Occipital lobe (tissue), 2 donors: Measurements from ENCODE around the gene MRPL47. TPM values are rescaled to one million over a fixed set of nuclear protein-coding genes. Genes with fewer than 3 reads are reported as not detected.
A peak's percentile ranks its signal among the peaks of the same experiment; 100 is the strongest.
"Not testable (repeated sequence)": the region's sequence is repeated elsewhere in the genome, so short reads cannot be mapped to it uniquely, and the experiment has no call there.

Experiments
- DNase-seq: peaks from one replicate; lab custom pipeline; 2025; lab: John Stamatoyannopoulos, UW
- total RNA-seq: library from RNA; depleted of rRNA; stranded (reverse); fragments of >200 nt; gene quantifications from one replicate; pipeline ENCODE4 v1.2.3, GENCODE V29; 2014

The MRPL47 gene
- 29.5 TPM for total RNA-seq

DNA sequence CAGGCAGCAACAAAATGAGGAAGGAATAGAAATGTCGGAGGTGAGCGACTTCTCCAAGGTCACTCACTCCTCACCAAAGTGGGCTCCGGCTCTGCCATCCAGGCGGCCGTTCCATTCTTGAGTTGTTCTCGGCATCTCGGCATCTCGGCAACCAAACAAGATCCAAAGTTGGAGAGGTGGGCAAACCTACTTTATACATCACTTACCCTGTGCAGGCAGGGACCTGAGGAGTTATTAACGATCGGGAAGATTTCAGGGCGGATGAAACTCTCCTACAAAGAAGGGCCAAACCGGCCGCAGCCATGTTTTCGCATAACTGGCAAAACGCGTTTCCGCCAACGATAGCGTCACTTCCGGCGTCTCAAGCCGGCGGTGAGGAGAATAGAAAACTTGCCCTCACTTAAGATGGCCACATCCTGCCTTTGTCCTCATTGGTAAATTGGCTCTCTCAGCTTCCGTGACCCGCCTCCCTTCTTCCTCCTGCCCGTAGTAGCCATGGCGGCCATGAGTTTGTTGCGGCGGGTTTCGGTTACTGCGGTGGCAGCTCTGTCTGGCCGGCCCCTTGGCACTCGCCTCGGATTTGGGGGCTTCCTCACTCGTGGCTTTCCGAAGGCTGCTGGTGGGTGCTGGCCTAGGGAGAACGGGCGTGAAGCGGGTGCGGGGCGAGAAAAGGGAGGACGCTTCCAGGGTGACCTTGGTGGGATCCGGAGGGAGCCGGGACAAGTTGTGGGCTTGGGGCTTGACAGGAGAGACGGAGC, at the start of gene MRPL47, which contains the start of gene NDUFB5:
Gene MRPL47 (minus strand): TSS at position 318 of the 758 bp plus-strand sequence. CDS start 14 bp downstream, at position 304.
Gene NDUFB5 (plus strand): TSS at position 474 of the 758 bp plus-strand sequence. CDS start 22 bp downstream, at position 496.
- DNase-seq = peak; percentile 93

DNA sequence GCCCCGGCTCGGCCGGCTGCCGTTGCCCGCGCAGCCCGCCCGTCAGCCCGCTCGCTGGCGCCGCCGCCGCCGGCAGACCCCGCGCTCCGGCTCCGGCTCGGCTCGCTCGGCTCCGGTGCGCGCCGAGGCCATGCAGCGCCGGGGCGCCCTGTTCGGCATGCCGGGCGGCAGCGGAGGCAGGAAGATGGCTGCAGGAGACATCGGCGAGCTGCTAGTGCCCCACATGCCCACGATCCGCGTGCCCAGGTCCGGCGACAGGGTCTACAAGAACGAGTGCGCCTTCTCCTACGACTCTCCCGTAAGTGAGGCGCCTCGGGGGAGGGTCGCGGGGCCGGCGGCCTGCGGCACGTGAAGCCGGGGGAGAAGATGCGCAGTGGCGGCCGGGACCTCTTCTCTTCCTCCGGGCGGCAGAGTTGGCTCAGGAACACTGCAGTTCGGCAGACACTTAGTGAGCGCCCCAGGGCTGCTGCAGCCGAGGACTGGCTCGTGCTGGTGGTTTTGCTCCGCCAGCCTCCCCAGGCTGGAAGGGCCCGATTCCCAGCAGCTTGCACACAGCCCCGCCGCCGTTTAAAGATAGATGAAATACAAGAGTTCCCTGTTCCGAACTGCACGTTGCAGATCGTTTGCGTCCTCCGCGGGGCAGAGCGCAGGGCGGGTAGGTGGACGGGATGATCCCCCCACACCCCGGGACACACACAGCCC, 48.8 kb upstream of the MRPL47 start:
- DNase-seq = peak; percentile 69

DNA sequence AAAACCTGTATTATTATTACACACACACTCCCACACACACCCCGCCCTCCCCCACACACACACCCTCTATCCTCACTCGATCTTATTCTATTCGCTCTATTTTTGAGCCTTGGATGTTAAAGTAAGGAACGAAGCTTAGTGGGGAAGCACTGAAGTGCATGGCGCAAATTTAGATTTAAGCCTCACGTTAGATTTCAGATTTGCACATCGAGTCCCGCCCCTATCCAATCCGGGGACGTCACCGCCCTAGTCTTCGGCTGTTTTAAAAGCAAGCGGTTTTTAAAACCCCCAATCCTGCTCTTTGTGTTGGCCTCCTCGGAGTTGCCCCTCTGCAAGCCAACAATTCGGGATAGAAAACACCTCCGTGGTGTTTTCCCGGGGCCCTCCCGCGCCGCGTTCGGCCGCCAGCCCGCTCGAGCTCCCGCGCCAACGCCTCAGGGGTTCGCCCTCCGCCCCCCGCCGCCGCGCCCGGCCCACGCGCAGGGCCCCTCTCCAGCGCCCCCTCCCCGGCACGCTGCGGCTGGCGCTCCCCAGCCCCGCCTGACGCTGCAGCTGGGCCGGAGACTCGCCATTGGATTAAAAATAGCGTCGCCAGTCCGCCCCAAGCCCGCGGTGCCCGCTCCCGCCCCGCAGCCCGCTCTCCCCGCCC, 48.1 kb upstream of the MRPL47 start, which contains the start of gene USP13:
Gene USP13 (plus strand): TSS at position 594 of the 649 bp plus-strand sequence. CDS start 186 bp downstream, outside the sequence.
- peak; percentile 79 for DNase-seq

DNA sequence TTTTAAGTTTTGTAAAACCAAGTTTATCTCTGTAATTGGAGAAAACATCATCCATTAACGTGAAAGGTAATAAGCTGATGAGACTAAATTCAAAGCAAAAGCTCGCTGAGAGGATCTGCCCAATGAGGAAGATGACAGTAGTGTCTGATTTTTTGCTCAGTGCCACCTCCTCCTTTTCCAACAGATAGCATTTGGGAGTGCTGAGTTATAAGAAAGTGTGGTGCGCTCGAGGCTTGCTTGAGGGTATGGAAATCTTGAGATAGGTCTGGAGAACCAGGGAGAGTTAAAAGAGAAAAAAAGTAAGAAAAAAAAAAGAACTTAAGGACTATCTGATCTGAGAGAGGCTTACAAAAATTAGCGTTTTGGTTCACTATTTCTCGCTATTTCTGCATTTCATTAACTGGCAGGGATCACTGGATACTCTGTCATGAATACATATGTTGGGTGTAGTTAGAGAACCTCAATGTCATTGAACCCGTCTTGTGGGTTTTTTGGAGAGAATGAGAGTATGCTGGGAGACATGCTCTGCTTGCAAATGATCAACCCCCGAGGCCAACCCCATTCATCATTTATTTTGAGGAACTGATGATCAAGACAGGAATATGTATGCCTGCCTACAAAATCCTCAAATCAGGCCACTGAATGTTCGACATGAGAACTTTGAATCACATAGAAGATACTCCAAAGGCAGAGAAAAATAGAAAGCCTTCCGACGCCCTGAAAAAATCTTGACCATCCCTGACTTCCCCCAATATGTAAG, 47.4 kb upstream of the MRPL47 start:
- DNase-seq = no peak

DNA sequence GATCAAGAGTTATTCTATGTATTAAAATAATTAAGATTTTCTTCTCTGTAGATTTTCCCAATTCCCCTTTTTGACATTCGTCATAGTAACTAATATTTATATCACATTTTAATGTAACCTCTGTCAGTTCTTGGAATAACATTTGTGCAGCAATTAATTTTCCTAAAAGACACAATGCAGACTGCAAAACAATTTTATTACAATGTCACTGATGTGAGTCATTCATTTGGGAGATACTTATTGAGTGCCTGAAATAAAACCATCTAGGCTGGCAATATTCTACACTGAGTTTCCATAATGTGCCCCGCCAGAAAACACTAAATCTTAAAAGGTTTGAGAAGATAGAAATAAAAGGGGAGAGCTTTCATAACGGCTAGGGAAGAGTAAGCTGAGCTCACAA, 41.7 kb upstream of the MRPL47 start:
- DNase-seq = no peak

DNA sequence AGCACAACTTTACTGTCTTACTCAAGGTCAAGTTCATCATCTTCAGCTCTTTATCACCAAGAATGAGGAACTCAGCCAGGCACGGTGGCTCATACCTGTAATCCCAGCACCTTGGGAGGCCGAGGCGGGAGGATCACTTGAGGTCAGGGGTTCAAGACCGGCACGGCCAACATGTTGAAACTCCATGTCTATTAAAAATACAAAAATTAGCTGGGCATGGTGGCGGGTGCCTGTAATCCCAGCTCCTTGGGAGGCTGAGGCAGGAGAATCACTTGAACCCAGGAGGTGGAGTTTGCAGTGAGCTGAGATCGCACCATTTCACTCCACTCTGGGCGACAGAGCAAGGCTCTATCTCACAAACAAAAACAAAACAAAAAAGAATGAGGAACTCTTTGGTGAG, 39.4 kb upstream of the MRPL47 start:
- not testable (repeated sequence) for DNase-seq

DNA sequence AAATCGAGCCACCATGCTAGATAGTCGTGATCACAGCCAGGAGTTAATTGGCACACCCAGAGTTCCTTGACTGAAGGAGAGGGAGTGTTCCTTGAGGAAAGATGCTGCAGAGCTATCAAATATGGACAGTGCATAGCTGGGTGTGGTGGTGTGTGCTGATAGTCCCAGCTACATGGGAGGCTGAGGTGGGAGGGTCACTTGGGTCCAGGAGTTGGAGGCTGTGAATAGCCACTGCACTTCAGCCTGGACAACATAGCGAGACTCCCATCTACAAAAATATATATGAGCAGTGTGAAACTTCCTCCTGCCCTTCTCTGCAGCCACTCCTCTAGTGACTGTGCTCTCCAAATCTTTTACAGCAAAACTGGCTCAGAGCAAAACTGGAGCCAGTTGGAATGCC, 38.4 kb upstream of the MRPL47 start:
- DNase-seq = no peak

DNA sequence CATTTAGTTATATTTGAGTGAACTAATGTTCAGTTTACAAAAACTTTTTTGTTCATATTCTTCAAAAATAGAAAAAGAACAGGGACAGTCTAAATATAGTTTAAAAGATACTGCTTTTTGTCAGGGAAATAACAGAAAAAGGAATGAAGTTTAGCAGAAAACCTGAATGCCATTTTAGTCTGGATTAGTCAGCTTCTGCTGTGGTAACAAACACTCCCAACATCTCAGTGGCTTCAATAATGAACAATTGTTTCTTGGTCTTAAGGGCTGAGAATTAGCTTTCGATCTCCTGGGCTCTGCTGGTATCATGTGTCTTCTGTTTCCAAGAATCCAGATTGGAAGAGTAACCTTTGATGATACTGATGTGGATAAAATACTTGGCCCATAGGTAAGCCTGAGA, 36.0 kb upstream of the MRPL47 start:
- DNase-seq = no peak

DNA sequence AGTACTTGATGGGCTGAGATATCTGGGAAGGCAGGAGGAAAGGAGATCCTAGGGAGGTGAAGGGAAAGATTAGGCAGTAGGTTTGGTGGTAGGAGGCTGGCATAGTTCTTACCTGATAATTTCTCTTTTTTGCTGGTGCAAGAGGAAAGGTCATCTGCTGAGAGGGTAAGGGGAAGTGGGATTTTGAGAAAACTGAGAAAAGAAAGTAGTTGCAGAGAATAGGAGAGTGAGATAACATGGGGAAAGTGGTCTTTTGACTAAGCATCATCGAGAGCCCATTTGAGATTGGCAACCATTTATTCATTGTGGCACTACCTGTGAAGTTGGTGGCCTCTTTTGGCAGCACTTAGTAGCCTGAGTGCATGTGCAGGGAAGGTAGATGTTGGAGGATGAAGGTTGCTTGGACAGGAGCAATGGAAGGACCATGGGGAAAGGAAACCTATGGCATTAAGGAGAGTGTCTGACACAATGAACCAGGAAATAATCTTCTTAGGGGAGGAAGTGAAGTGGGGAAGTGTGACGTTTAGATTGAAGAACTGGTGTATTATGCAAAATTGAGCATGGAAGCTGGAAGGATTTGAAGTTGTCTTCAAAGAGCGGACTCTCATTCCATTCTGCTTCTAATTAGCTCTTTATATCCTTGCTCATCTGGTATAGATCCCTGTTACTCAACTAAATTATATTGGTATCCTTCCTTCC, 26.5 kb upstream of the MRPL47 start:
- DNase-seq = no peak

DNA sequence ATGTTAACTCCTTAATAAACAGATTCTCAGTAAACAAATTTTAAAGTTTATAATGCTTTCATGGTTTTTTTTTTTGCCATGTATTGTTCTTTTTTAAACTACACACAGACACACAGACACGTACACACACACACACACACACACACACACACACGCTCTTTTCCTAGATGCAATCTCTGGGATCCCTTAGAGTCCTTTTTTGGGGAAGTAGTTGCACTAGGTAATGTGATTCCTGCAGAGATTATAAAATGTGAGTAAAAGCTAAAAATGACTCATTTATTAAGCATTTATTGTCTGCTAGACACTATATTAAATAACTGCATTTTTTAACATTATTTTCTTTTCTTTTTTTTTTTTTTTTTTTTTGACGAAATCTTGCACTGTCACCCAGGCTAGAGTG, 20.0 kb upstream of the MRPL47 start:
- no peak for DNase-seq

DNA sequence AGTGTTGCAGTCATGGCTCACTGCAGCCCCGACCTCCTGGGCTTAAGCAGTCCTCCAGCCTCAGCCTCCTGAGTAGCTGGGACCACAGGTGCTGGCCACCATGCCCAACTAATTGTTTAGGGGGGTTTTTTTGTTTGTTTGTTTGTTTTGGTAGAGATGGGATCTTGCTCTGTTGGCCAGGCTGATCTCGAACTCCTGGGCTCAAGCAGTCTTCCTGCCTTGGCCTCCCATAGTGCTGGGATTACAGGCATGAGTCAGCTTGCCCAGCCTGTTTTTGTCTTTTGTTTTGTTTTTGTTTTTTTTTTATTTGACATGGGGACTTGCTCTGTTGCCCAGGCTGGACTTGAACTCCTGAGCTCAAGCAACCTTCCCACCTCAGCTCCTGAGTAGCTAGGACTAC, 17.6 kb upstream of the MRPL47 start:
- no peak for DNase-seq

DNA sequence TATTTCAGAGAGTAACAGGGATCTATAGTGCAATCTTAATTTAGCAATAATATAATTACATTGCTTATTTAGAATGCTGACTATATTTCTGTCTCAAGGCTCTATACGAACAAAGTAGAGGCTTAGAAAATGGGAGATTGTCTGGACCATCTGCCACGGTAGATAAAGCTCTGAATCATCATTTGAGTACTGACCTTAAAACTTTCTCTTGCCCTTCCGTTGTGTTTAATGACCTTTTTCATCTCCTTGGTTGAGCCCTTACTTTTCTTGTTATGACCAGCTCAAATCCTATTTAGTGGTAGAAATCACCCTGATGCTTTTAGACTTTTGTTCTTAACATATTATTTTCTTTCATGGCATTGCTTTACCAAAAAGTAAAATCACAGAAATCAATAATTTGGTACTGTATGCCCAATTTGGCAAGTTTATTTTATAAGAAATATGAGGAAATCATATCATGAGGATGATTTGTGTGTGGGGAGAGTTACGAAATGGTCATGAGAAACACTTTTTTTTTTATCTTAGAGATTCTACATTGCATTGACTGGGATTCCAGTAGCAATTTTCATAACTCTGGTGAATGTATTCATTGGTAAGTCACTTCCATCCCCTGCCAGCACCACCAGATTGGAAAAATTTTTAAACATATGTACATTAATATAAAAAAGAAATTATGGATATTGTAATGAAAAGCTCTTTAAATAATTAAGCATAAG, 11.2 kb upstream of the MRPL47 start:
- DNase-seq = no peak

DNA sequence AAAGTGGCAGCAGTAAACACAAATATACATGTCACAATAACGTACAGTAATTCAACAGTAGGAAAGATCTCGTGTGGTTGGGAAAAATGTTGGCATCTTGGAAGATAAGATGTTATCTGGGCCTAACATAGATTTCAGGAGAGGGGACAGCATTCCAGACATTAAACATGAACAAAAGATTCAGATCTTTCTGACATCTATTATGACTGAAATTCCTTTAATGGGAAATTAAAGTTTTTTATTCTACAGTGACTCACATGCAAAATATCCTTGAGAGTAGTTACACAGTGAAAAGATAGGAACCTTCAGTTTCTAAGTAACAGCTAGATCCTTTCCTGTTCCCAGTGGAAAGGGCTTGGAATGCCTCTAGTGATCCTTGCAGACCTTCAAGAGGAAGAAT, 9.4 kb upstream of the MRPL47 start:
- no peak for DNase-seq

DNA sequence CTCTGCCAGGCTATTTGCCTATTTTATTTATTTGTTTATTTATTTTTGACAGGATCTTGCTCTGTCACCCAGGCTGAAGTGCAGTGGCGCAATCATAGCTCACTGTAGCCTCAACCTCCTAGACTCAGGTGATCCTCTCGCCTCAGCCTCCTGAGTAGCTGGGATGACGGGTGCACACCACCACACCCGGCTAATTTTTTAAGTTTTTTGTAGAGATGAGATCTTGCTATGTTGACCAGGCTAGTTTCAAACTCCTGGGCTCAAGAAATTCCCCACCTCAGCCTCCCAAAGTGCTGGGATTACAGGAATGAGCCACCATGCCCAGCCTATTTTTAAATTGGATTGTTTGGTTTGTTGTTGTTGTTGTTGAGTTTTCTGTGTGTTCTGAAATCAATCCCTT, 5.6 kb upstream of the MRPL47 start:
- DNase-seq = no peak

DNA sequence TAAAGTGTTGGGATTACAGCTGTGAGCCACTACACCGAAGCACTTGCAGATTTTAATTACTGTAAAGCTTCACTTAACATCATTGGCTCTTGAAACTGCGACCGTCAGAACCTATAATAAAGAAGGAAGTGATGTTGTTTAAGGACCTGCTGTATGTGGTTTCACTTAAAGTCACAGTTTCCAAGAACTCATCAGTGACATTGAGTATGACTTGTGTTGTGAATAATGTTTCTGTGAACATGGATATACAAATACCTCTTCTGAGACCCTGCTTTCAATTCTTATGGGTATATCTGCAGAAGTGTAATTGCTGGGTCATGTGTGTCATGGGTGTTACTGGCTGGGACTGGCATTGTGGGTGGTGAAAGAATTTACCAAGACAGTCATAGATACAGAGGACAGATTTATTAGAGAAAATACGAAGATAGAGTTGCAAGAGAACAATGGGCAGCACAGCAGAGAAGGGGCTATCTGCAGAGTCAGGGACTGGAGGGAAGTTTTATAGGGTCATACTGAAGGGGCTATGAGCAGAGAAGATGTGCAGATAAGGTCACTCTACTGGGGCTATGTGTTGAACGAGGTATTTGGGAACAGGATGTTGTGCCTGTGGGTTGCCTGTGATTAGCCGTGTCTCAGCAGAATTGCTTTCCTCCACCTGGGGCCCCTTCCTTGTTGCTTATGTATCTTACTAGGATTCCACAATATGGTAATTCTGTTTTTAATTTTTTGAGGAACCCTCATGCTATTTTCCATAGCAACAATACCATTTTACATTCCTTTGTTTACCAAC, 4.7 kb upstream of the MRPL47 start:
- no peak for DNase-seq

DNA sequence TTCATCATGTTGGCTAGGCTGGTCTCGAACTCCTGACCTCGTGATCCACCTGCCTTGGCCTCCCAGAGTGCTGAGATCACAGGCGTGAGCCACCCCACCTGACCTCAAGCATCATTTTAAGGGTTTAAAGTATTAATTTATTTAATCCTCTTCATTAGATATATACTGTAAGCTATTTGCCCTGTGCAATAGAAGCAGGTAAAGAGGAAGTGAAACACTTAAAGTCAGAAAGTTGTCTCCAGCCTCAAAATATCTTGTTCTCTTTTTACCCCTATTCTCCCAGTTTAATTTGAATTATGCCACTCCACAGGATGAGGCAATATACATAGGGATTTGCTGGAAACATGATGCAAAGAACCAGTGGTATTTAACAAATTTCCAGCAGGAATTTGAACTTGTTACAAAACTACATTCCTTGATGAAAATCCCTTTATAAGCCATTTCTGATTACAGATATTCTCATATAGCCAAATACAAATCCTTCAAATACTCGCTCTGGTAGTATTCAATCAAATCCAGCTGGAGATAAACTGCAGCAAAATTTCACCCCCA, 2.2 kb upstream of the MRPL47 start:
- no peak for DNase-seq

DNA sequence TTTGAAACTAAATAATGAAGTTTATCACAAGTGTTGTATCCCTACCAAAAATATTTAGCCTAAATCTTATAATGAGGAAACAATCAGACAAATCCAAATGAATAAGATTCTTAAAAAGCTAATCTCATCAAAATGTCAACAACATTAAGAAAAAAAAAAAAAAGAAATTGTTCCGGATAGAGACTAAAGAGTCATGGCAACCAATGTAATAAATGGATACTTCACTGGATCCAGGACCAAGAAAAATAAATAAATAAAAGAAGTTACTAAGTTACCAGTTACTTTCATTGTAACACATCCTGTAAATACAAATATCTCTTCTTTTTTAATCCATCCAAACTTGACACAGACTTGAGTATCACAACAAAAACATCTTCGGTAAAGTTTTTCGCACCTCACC, 607 bp downstream of the MRPL47 start:
- DNase-seq = no peak

DNA sequence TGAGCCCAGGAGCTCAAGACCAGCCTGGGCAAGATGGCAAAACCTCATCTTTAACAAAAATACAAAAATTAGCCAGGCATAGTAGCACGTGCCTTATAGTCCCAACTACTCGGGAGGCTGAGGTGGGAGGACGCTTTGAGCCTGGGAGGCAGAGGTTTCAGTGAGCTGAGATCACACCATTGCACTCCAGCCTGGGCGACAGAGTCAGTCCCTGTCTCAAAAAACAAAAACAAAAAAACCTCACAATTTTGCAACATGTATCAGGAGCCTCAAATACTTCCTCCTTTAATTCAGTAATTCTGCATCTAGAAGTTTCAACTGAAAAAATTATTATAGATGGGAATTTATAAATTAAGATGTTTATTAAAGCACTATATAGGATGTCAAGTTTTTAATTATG, 1.1 kb downstream of the MRPL47 start:
- DNase-seq = no peak

DNA sequence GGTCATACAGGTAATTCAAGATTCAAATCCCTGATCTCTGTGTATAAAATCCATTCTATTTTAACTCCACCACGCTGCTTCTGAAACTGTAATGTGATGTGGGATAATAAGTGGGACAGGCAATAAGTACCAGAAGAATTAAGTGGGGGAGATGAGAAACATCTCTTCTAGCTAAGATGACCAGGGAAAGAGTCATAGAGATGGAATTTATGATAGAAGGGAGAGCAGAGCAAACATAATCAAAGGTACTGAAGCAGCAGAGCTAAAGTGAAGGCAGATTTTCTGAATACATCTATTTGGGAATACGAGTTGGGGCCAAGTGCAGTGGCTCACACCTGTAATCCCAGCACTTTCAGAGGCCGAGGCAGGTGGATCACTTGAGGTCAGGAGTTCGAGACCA, 4.9 kb downstream of the MRPL47 start:
- DNase-seq = no peak
